H1 (cell line): ENCODE data around the gene HS3ST3B1.

Source experiments
- CREB1 ChIP-seq: IDR thresholded peaks from 2 replicates; pipeline ENCODE4 v1.6.1; 2012; ENCODE audit warnings: inconsistent platforms
- EGR1 ChIP-seq: IDR thresholded peaks from 2 replicates; pipeline ENCODE4 v1.6.1; 2011; ENCODE audit warnings: low read depth, low read length, borderline replicate concordance
- HDAC2 ChIP-seq, 2 experiments: fragments of 300-600 bp in 1 of 2; sonication (generic) in 1 of 2; IDR thresholded peaks; 2 replicates each; pipeline ENCODE4 v1.6.1; 2011 to 2012; ENCODE audit warnings: low read depth in 2 of 2, low read length in 2 of 2, mild to moderate bottlenecking in 2 of 2, moderate library complexity in 2 of 2, borderline replicate concordance in 1 of 2, inconsistent platforms in 1 of 2
- POLR2A ChIP-seq, 2 experiments: IDR thresholded peaks; 1 replicate in 1 of 2; 2 replicates in 1 of 2; pipeline ENCODE4 v1.6.1; 2011; ENCODE audit warnings: low read depth in 2 of 2, low read length in 2 of 2, mild to moderate bottlenecking in 2 of 2; ENCODE audit errors: control extremely low read depth in 1 of 2
- RAD21 ChIP-seq, 2 experiments: IDR thresholded peaks in 1 of 2; conservative IDR thresholded peaks in 1 of 2; 2 replicates each; pipeline ENCODE4 v1.6.1; 2011; ENCODE audit warnings: low read depth in 2 of 2, low read length in 2 of 2, improper control_type of control experiment in 1 of 2, inconsistent platforms in 1 of 2, mild to moderate bottlenecking in 1 of 2, moderate library complexity in 1 of 2
- SP1 ChIP-seq: IDR thresholded peaks from 2 replicates; pipeline ENCODE4 v1.6.1; 2011; ENCODE audit warnings: low read depth, low read length
- TF ChIP-seq, protein P1 (sequence below), 3 experiments: IDR thresholded peaks; 1 replicate in 2 of 3; 2 replicates in 1 of 3; pipeline versions ENCODE4 v1.5.1 to v1.6.1; 2011; ENCODE audit warnings: low read length in 3 of 3, mild to moderate bottlenecking in 3 of 3, inconsistent platforms in 2 of 3, low read depth in 1 of 3, moderate library complexity in 1 of 3; ENCODE audit not compliant: insufficient read depth in 1 of 3; ENCODE audit errors: control extremely low read depth in 1 of 3

DNA sequence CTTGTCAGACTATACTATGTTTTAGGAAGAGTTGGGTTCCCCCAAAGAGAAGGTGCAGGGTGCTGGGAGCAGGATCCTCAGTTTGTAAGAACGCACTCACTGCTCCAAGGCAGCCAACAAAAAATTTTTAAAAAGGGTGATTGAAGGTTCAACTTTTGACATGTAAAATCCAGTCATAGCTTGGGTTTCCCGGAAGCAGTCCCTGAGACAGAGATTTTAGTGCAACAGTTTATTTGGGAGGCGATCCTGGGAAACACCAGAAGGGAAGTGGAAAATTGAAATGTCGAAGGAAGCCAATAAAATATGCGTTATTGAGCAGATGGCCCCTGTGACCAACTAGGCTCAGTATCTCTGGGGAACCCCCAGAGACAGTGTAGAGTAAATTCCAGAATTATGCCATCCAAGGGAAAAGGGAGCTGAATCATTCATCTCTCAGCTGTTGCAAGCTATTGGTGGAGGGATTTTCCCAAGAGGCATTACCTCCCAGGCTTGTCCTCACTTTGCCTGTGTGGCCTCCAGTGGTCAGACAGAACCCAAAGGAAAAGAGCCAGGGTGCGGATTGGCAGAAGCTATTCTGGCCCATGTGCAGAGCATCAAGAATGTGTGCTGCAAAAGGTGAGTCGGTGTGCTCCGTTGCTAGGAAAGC is 72.9 kb downstream of the HS3ST3B1 start:
- TF ChIP-seq, protein P1, sequence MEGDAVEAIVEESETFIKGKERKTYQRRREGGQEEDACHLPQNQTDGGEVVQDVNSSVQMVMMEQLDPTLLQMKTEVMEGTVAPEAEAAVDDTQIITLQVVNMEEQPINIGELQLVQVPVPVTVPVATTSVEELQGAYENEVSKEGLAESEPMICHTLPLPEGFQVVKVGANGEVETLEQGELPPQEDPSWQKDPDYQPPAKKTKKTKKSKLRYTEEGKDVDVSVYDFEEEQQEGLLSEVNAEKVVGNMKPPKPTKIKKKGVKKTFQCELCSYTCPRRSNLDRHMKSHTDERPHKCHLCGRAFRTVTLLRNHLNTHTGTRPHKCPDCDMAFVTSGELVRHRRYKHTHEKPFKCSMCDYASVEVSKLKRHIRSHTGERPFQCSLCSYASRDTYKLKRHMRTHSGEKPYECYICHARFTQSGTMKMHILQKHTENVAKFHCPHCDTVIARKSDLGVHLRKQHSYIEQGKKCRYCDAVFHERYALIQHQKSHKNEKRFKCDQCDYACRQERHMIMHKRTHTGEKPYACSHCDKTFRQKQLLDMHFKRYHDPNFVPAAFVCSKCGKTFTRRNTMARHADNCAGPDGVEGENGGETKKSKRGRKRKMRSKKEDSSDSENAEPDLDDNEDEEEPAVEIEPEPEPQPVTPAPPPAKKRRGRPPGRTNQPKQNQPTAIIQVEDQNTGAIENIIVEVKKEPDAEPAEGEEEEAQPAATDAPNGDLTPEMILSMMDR (IDR thresholded peaks at IDR 0.05; ENCODE audit: control extremely low read depth in 1 of 3, insufficient read depth in 1 of 3, low read depth in 1 of 3, low read length in 3 of 3) = no peak
- no peak for TF ChIP-seq CREB1
- no peak for TF ChIP-seq HDAC2 (IDR thresholded peaks at IDR 0.05; ENCODE audit: borderline replicate concordance in 1 of 2, low read depth in 2 of 2, low read length in 2 of 2)
- no peak; a peak in 1 of 4 replicates for TF ChIP-seq RAD21 (IDR thresholded peaks at IDR 0.05 in 1 of 2, conservative IDR thresholded peaks at IDR 0.05 in 1 of 2; ENCODE audit: low read depth in 2 of 2, low read length in 2 of 2)
- no peak for TF ChIP-seq POLR2A (IDR thresholded peaks at IDR 0.05; ENCODE audit: control extremely low read depth in 1 of 2, low read depth in 2 of 2, low read length in 2 of 2)
- TF ChIP-seq EGR1 = no peak
- TF ChIP-seq SP1 = no peak
